ENCODE data around the gene MAML3.

GRCh38 chr4:139899346-139899745 lies 254.6 kb downstream of the MAML3 start:
- TF ChIP-seq CTCF (IDR thresholded peaks at IDR 0.05) (no peak), POLR2AphosphoS5 (IDR thresholded peaks at IDR 0.05) (no peak), POLR2A (IDR thresholded peaks at IDR 0.05) (no peak), EP300 (IDR thresholded peaks at IDR 0.05) (no peak)

All from upper lobe of left lung (tissue), 4 donors.